ENCODE results near the gene ZNF771.

The ZNF771 gene

DNA sequence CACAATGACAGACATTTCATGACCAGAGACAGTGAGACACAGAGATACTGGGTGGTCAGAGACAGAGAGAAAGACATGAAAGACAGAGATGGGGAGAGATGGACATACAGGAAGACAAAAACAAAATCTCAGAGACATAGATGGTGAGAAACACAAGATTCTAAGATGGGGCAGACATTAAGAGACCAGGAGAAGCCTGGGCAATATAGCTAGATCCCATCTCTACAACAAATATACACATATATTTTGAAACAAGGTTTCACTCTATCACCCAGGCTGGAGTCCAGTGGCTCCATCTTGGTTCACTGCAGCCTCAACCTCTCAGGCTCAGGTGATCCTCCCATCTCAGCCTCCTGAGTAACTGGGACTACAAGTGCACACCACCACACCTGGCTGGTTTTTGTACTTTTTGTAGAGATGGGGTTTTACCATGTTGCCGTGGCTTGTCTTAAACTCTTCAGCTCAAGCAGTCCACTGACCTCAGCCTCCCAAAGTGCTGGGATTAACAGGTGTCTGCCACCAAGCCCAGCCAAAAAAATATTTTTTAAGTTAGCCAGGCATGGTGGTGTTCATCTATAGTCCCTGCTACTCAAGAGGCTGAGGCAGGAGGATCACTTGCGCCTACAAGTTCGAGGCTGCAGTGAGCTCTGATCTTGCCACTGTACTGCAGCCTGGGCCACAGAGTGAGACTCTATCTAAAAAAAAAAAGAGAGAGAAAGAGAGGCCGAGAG, 27.2 kb upstream of the ZNF771 start:
- TF ChIP-seq, protein P1, sequence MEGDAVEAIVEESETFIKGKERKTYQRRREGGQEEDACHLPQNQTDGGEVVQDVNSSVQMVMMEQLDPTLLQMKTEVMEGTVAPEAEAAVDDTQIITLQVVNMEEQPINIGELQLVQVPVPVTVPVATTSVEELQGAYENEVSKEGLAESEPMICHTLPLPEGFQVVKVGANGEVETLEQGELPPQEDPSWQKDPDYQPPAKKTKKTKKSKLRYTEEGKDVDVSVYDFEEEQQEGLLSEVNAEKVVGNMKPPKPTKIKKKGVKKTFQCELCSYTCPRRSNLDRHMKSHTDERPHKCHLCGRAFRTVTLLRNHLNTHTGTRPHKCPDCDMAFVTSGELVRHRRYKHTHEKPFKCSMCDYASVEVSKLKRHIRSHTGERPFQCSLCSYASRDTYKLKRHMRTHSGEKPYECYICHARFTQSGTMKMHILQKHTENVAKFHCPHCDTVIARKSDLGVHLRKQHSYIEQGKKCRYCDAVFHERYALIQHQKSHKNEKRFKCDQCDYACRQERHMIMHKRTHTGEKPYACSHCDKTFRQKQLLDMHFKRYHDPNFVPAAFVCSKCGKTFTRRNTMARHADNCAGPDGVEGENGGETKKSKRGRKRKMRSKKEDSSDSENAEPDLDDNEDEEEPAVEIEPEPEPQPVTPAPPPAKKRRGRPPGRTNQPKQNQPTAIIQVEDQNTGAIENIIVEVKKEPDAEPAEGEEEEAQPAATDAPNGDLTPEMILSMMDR (IDR thresholded peaks at IDR 0.05; ENCODE audit: borderline replicate concordance, extremely low read depth, low read length, poor library complexity, severe bottlenecking): no peak
- no peak for TF ChIP-seq EZH2 (IDR thresholded peaks at IDR 0.05; ENCODE audit: borderline replicate concordance, low read depth, low read length, severe bottlenecking)
- no peak overlapping the region; the same call in 1 of the 2 replicates for H3K9ac ChIP-seq (ENCODE audit: low read depth, low read length)
- H3K27me3 ChIP-seq (ENCODE audit: insufficient read depth, low read length, poor library complexity): no peaks in the 10 kb centered on the region
- H3K36me3 ChIP-seq (ENCODE audit: insufficient read depth, low read length): peaks cover 18% of the 10 kb centered on the region
- peaks cover 3% of the 10 kb centered on the region; the same call in 1 of the 2 replicates for H4K20me1 ChIP-seq (ENCODE audit: insufficient read depth, low read length)
- no peak overlapping the region for H2AFZ ChIP-seq (ENCODE audit: low read depth, low read length)
- peaks cover 48% of the 10 kb centered on the region for H3K79me2 ChIP-seq (ENCODE audit: insufficient read depth, low read length)
- ATAC-seq (ENCODE audit: insufficient read depth, low read depth): no peak
- peaks cover 81% of the 10 kb centered on the region for H3K4me1 ChIP-seq (ENCODE audit: insufficient read depth, low read length)
- peak overlapping the region in 1 of 2 experiments; percentile 73; a peak in 1 of 4 replicates for H3K4me3 ChIP-seq (ENCODE audit: low read depth in 1 of 2, low read length in 2 of 2)
- peak overlapping the region; percentile 99 for H3K27ac ChIP-seq (ENCODE audit: low read length)
- DNase-seq: no peak
- peak overlapping the region; percentile 92 for H3K4me2 ChIP-seq (ENCODE audit: insufficient read depth, low read length)
- H3K9me3 ChIP-seq (ENCODE audit: insufficient read depth, low read length, severe bottlenecking): no peaks in the 10 kb centered on the region

DNA sequence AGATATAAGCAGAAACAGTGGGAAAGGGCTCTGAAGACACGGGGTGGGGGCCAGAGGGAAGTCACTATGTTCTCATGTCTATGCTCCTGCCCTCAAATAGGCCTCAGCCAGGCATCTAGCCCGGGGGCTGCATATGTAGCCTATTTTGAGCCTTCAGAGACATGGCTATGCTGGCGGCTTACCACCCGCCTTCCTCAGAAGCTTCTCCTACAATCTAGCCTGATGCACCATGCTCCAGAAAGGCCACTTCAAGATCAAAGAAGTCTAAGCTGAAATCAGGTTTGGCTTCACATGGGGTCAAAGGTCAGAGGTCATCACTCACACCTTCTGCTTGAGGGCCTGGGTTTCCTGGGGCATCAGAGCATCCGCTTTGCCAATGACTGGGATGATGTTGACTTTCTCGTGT, 26.6 kb upstream of the ZNF771 start:
- H3K36me3 ChIP-seq (ENCODE audit: insufficient read depth, low read length): peaks cover 18% of the 10 kb centered on the region
- ATAC-seq (ENCODE audit: insufficient read depth, low read depth) (no peak), DNase-seq (no peak)
- peak overlapping the region; percentile 99 for H3K27ac ChIP-seq (ENCODE audit: low read length)
- peak overlapping the region; percentile 87 for H3K9ac ChIP-seq (ENCODE audit: low read depth, low read length)
- no peaks in the 10 kb centered on the region for H3K9me3 ChIP-seq (ENCODE audit: insufficient read depth, low read length, severe bottlenecking)
- H3K79me2 ChIP-seq (ENCODE audit: insufficient read depth, low read length): peaks cover 48% of the 10 kb centered on the region
- H2AFZ ChIP-seq (ENCODE audit: low read depth, low read length): no peak overlapping the region
- no peak for TF ChIP-seq EZH2 (IDR thresholded peaks at IDR 0.05; ENCODE audit: borderline replicate concordance, low read depth, low read length, severe bottlenecking)
- TF ChIP-seq, protein P1 (IDR thresholded peaks at IDR 0.05; ENCODE audit: borderline replicate concordance, extremely low read depth, low read length, poor library complexity, severe bottlenecking): no peak
- peaks cover 3% of the 10 kb centered on the region; the same call in 1 of the 2 replicates for H4K20me1 ChIP-seq (ENCODE audit: insufficient read depth, low read length)
- H3K4me1 ChIP-seq (ENCODE audit: insufficient read depth, low read length): peaks cover 81% of the 10 kb centered on the region
- peak overlapping the region; percentile 92 for H3K4me2 ChIP-seq (ENCODE audit: insufficient read depth, low read length)
- H3K4me3 ChIP-seq (ENCODE audit: low read depth in 1 of 2, low read length in 2 of 2): peak overlapping the region in 1 of 2 experiments; percentile 73; a peak in 2 of 4 replicates
- H3K27me3 ChIP-seq (ENCODE audit: insufficient read depth, low read length, poor library complexity): no peaks in the 10 kb centered on the region

DNA sequence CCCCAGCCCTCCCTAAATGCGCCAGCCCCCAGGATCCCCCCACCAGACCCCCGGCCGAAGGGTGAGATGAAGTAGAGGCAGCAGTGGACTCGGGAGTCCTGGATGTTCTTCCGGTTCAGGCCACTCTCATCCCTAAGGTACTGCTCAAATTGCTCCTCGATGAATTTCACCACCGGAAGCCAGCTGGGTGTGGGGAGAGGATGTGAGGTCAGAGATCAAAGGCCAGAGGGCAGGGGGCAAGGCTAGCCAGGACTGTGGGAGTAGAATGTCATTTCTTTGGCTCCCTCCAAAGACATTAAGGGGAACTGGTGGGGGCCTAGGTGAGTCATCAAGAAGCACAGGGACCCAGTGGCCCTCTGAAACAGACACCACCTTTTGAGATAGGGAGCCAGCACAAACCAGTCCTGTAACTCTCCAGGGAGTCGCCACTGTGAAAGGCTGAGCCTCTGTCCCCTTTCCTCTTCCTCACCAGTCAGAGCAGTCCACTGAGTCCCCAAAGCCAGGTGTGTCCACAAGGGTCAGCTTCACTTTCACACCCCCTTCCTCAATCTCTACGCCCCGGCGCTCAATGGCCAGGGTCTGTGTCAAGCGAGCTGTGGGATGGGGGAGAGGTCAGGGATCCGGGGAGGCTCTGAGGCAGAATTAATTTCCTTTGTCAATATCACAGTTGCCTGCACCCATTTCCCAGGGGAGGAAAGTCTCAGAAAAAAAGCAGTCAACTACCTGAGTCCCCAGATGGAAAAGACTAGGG, 25.9 kb upstream of the ZNF771 start:
- TF ChIP-seq EZH2 (IDR thresholded peaks at IDR 0.05; ENCODE audit: borderline replicate concordance, low read depth, low read length, severe bottlenecking): no peak
- TF ChIP-seq, protein P1 (IDR thresholded peaks at IDR 0.05; ENCODE audit: borderline replicate concordance, extremely low read depth, low read length, poor library complexity, severe bottlenecking): no peak
- ATAC-seq (ENCODE audit: insufficient read depth, low read depth) (no peak), DNase-seq (peak; percentile 67)
- peak overlapping the region; percentile 36 to 73 for H3K4me3 ChIP-seq (ENCODE audit: low read depth in 1 of 2, low read length in 2 of 2)
- H3K4me2 ChIP-seq (ENCODE audit: insufficient read depth, low read length): peak overlapping the region; percentile 92
- H4K20me1 ChIP-seq (ENCODE audit: insufficient read depth, low read length): peaks cover 3% of the 10 kb centered on the region; the same call in 1 of the 2 replicates
- peak overlapping the region; percentile 87 for H3K9ac ChIP-seq (ENCODE audit: low read depth, low read length)
- peak overlapping the region; percentile 99 for H3K27ac ChIP-seq (ENCODE audit: low read length)
- H3K36me3 ChIP-seq (ENCODE audit: insufficient read depth, low read length): peaks cover 18% of the 10 kb centered on the region
- H3K27me3 ChIP-seq (ENCODE audit: insufficient read depth, low read length, poor library complexity): no peaks in the 10 kb centered on the region
- H3K79me2 ChIP-seq (ENCODE audit: insufficient read depth, low read length): peaks cover 44% of the 10 kb centered on the region
- peak overlapping the region; percentile 86 for H2AFZ ChIP-seq (ENCODE audit: low read depth, low read length)
- peaks cover 78% of the 10 kb centered on the region for H3K4me1 ChIP-seq (ENCODE audit: insufficient read depth, low read length)
- H3K9me3 ChIP-seq (ENCODE audit: insufficient read depth, low read length, severe bottlenecking): no peaks in the 10 kb centered on the region
